Hepatocyte (in vitro differentiated cells): ENCODE data around the gene SIRT5. TPM values are rescaled to one million over a fixed set of nuclear protein-coding genes. Genes with fewer than 3 reads are reported as not detected.

Experiments
- DNase-seq: peaks from one replicate; pipeline ENCODE4 v3.0.0-alpha.2; 2016; ENCODE audit warnings: low spot score
- H2AFZ ChIP-seq: fragments of 200-600 bp; sonication (generic); 2 replicates; pipeline ENCODE4 v1.6.0; 2016; ENCODE audit warnings: antibody characterized with exemption, mild to moderate bottlenecking
- H3K27ac ChIP-seq: fragments of 200-600 bp; sonication (generic); 2 replicates; pipeline ENCODE4 v1.5.1; 2016; ENCODE audit warnings: mild to moderate bottlenecking
- H3K27me3 ChIP-seq: fragments of 200-600 bp; sonication (generic); 2 replicates; pipeline ENCODE4 v1.6.1; 2016
- H3K36me3 ChIP-seq: fragments of 200-600 bp; sonication (generic); replicated peaks from 2 replicates; pipeline ENCODE4 v1.5.1; 2016; ENCODE audit warnings: low read depth; ENCODE audit not compliant: insufficient read depth
- H3K4me1 ChIP-seq: fragments of 200-600 bp; sonication (generic); 2 replicates; pipeline ENCODE4 v1.5.1; 2016; ENCODE audit warnings: mild to moderate bottlenecking, moderate library complexity; ENCODE audit not compliant: insufficient read depth
- H3K4me2 ChIP-seq: fragments of 200-600 bp; sonication (generic); 2 replicates; pipeline ENCODE4 v1.6.0; 2016
- H3K4me3 ChIP-seq: fragments of 200-600 bp; sonication (generic); 2 replicates; pipeline ENCODE4 v1.5.1; 2016; ENCODE audit warnings: mild to moderate bottlenecking
- H3K79me2 ChIP-seq: fragments of 200-600 bp; sonication (generic); 2 replicates; pipeline ENCODE4 v1.6.0; 2017; ENCODE audit warnings: mild to moderate bottlenecking
- H3K9me2 ChIP-seq: fragments of 200-600 bp; sonication (generic); replicated peaks from 2 replicates; pipeline ENCODE4 v1.6.0; 2017; ENCODE audit warnings: mild to moderate bottlenecking; ENCODE audit not compliant: insufficient read depth
- H3K9me3 ChIP-seq: fragments of 200-600 bp; sonication (generic); 2 replicates; pipeline ENCODE4 v1.5.1; 2016; ENCODE audit warnings: low read depth, mild to moderate bottlenecking
- H4K20me1 ChIP-seq: fragments of 200-600 bp; sonication (generic); 2 replicates; pipeline ENCODE4 v1.6.0; 2016; ENCODE audit warnings: mild to moderate bottlenecking; ENCODE audit not compliant: insufficient read depth, poor library complexity, severe bottlenecking
- EZH2 ChIP-seq: fragments of 200-600 bp; sonication (generic); IDR thresholded peaks from 2 replicates; pipeline ENCODE4 v1.6.1; 2016; ENCODE audit warnings: antibody characterized with exemption, mild to moderate bottlenecking, borderline replicate concordance
- EZH2phosphoT487 ChIP-seq: fragments of 200-600 bp; sonication (generic); IDR thresholded peaks from one replicate; pipeline ENCODE4 v1.6.1; 2018; ENCODE audit warnings: antibody characterized with exemption, mild to moderate bottlenecking, low read depth, moderate library complexity; ENCODE audit not compliant: unreplicated experiment, severe bottlenecking
- WGBS: methylation state at CpG from one replicate; pipeline ENCODE4 v1.1.6; 2016; ENCODE audit warnings: low lambda C conversion rate; ENCODE audit errors: missing lambda C conversion rate; 5-methylcytosine and 5-hydroxymethylcytosine counted together
- polyA plus RNA-seq: library from polyadenylated mRNA; unstranded; fragments of >200 nt; fragmentation: Nextera tagmentation; extraction: Ambion mirVana; gene quantifications from 2 replicates; pipeline ENCODE4 v1.2.1, GENCODE V29; 2016
- total RNA-seq: library from RNA; depleted of rRNA; stranded (reverse); fragments of >200 nt; gene quantifications from 2 replicates; pipeline ENCODE4 v1.2.3, GENCODE V29; 2014
- TF ChIP-seq, protein P1 (sequence below): fragments of 200-600 bp; sonication (generic); IDR thresholded peaks from 2 replicates; pipeline ENCODE4 v1.5.1; 2016; ENCODE audit warnings: antibody characterized with exemption, mild to moderate bottlenecking; ENCODE audit not compliant: poor library complexity

SIRT5 gene
- total and polyA plus RNA-seq, 2 experiments from 2014 or later, result 8.6 to 12.9 TPM

- H3K36me3 ChIP-seq, result no peaks in the 10 kb centered on the region
- H3K79me2 ChIP-seq, result peaks cover 10% of the 10 kb centered on the region
- H4K20me1 ChIP-seq, result no peaks in the 10 kb centered on the region
- no peaks in the 10 kb centered on the region for H3K4me1 ChIP-seq
- no peak overlapping the region for H3K27ac ChIP-seq
- H3K27me3 ChIP-seq, result no peaks in the 10 kb centered on the region
- DNase-seq, result no peak
- TF ChIP-seq, protein P1, sequence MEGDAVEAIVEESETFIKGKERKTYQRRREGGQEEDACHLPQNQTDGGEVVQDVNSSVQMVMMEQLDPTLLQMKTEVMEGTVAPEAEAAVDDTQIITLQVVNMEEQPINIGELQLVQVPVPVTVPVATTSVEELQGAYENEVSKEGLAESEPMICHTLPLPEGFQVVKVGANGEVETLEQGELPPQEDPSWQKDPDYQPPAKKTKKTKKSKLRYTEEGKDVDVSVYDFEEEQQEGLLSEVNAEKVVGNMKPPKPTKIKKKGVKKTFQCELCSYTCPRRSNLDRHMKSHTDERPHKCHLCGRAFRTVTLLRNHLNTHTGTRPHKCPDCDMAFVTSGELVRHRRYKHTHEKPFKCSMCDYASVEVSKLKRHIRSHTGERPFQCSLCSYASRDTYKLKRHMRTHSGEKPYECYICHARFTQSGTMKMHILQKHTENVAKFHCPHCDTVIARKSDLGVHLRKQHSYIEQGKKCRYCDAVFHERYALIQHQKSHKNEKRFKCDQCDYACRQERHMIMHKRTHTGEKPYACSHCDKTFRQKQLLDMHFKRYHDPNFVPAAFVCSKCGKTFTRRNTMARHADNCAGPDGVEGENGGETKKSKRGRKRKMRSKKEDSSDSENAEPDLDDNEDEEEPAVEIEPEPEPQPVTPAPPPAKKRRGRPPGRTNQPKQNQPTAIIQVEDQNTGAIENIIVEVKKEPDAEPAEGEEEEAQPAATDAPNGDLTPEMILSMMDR, result no peak
- TF ChIP-seq EZH2 (no peak), EZH2phosphoT487 (no peak)
- no peak overlapping the region for H2AFZ ChIP-seq
- H3K4me2 ChIP-seq, result no peak overlapping the region
- no peaks in the 10 kb centered on the region for H3K9me3 ChIP-seq
- H3K4me3 ChIP-seq, result no peak overlapping the region
- H3K9me2 ChIP-seq, result no peaks in the 10 kb centered on the region
Measured at GRCh38 chr6:13648850-13649249, 74.4 kb downstream of the SIRT5 start.

- WGBS, result 94% methylated on average over 4 of the region's 4 CpGs
- peaks cover 12% of the 10 kb centered on the region for H3K79me2 ChIP-seq
- no peaks in the 10 kb centered on the region for H4K20me1 ChIP-seq
- TF ChIP-seq EZH2phosphoT487 (no peak), EZH2 (no peak)
- TF ChIP-seq, protein P1, result no peak
- H2AFZ ChIP-seq, result no peak overlapping the region
- DNase-seq, result no peak
- no peaks in the 10 kb centered on the region for H3K27me3 ChIP-seq
- H3K27ac ChIP-seq, result no peak overlapping the region
- no peaks in the 10 kb centered on the region for H3K36me3 ChIP-seq
- no peaks in the 10 kb centered on the region for H3K9me3 ChIP-seq
- no peaks in the 10 kb centered on the region for H3K4me1 ChIP-seq
- H3K4me3 ChIP-seq, result no peak overlapping the region
- no peaks in the 10 kb centered on the region for H3K9me2 ChIP-seq
- H3K4me2 ChIP-seq, result no peak overlapping the region
Measured at GRCh38 chr6:13649393-13649792, 75.0 kb downstream of the SIRT5 start.

DNA sequence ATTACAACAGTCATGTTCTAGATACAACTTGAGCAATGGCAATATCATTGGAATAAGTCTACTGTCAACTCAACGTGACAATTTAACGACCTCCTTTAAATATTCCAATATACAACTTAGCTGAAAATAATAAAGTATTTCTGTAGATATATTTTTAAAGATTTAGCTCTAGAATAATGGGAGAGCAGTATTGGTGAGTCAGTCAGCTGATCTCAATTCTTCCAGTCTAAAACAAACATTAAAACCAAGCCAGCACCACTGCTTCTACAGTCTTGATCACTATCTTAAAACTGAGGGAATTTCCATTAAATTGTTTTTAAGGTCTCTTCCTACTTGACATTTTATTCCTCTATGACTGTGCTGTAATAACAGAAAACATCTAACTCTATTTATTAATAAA lies 78.9 kb downstream of the SIRT5 start:
- TF ChIP-seq EZH2, result no peak
- DNase-seq, result no peak
- Histone ChIP-seq H3K79me2 (peaks cover 43% of the 10 kb centered on the region), H4K20me1 (peaks cover 6% of the 10 kb centered on the region), H3K4me2 (no peak overlapping the region), H3K27ac (no peak overlapping the region), H3K4me1 (no peaks in the 10 kb centered on the region), H3K36me3 (no peaks in the 10 kb centered on the region), H3K9me2 (no peaks in the 10 kb centered on the region), H2AFZ (no peak overlapping the region), H3K27me3 (no peaks in the 10 kb centered on the region), H3K4me3 (no peak overlapping the region), H3K9me3 (no peaks in the 10 kb centered on the region)
- 91% methylated on average over 2 of the region's 2 CpGs for WGBS

DNA sequence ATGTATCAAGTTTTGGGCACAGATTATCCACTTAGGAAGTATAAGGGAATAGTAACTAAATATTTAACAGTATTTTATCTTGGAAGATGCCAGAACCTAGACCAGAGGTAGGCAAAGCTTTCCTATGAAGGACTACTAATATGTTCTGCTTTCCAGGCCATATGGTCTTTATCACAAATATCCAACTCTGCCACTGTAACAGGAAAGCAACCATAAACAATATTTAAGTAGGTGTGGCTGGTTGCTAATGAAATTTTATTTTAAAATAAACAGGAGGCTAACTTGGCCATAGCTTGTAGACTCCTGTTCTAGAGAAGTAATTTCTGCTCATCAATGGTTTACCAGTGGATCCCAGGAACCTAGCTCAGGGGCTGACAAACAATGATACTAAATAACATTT lies 80.1 kb downstream of the SIRT5 start:
- peaks cover 16% of the 10 kb centered on the region for H4K20me1 ChIP-seq

More for the DNA sequence above, 80.1 kb downstream of the SIRT5 start:
- Histone ChIP-seq H3K36me3 (no peaks in the 10 kb centered on the region), H3K27me3 (no peaks in the 10 kb centered on the region), H3K27ac (no peak overlapping the region), H3K9me3 (no peaks in the 10 kb centered on the region), H2AFZ (no peak overlapping the region), H3K4me3 (no peak overlapping the region), H3K9me2 (no peaks in the 10 kb centered on the region), H3K4me1 (no peaks in the 10 kb centered on the region), H3K4me2 (no peak overlapping the region), H3K79me2 (peaks cover 50% of the 10 kb centered on the region)
- TF ChIP-seq EZH2, result no peak
- TF ChIP-seq, protein P1, result no peak
- no peak for TF ChIP-seq EZH2phosphoT487
- DNase-seq, result no peak
